HepG2 (cell line): ENCODE data around the gene FZD7. TPM values are rescaled to one million over a fixed set of nuclear protein-coding genes. Genes with fewer than 3 reads are reported as not detected.

Experiments used
- ATAC-seq: fragments of 200-7000 bp; cut with Tn5 transposase; 3 replicates; pipeline ENCODE4 v1.9.1; 2020; ENCODE audit warnings: mild to moderate bottlenecking, moderate library complexity
- Bru-seq: library from RNA; stranded (reverse); fragments of 400-500 nt; gene quantifications from one replicate; lab custom pipeline; 2021; lab: Mats Ljungman, UMichigan
- BruChase-seq, 2 experiments: library from RNA; stranded (reverse); fragments of 400-500 nt; gene quantifications; one replicate each; lab custom pipeline; 2021; lab: Mats Ljungman, UMichigan
- BruUV-seq: library from RNA; stranded (reverse); fragments of 400-500 nt; replicated peaks from 2 replicates; lab custom pipeline; 2021; lab: Mats Ljungman, UMichigan
- CTCF ChIA-PET: fragments of 300-600 bp; formaldehyde crosslinking; extraction: SDS; loops from one replicate; lab custom pipeline; 2021; ENCODE audit warnings: low total read pairs, inconsistent platforms, low intra/inter-chr PET ratio; lab: Yijun Ruan, JAX
- POLR2A ChIA-PET: fragments of 350-600 bp; sonication (Branson Sonifier 250); formaldehyde crosslinking; loops from one replicate; lab custom pipeline; 2020; ENCODE audit warnings: antibody characterized with exemption, inconsistent platforms; lab: Yijun Ruan, JAX
- DNase-seq: peaks from one replicate; pipeline ENCODE4 v3.0.0-alpha.2; 2015; ENCODE audit warnings: low spot score
- FAIRE-seq: peaks from 3 replicates; lab custom pipeline; 2011; peaks lifted over from hg19 to GRCh38; lab: Jason Lieb, UNC
- H2AFZ ChIP-seq: one replicate; pipeline ENCODE4 v1.6.1; 2011; ENCODE audit warnings: low read length, inconsistent platforms
- H3K27ac ChIP-seq: fragments of 300-600 bp; 3 replicates; pipeline ENCODE4 v1.8.0; 2011; ENCODE audit warnings: mixed run types, mild to moderate bottlenecking, mixed read lengths, low read length, inconsistent platforms; ENCODE audit not compliant: insufficient read depth; ENCODE audit errors: extremely low read length
- H3K27me3 ChIP-seq, 2 experiments: fragments of 200-600 bp in 1 of 2; 2 replicates in 1 of 2; 3 replicates in 1 of 2; pipeline versions ENCODE4 v1.6.0 to v1.8.0; 2011; ENCODE audit warnings: low read length in 2 of 2, mild to moderate bottlenecking in 2 of 2, moderate library complexity in 2 of 2, inconsistent platforms in 1 of 2; ENCODE audit not compliant: insufficient read depth in 2 of 2, control insufficient read depth in 1 of 2
- H3K36me3 ChIP-seq, 2 experiments: fragments of 200-600 bp in 1 of 2; replicated peaks in 1 of 2; 2 replicates in 1 of 2; 3 replicates in 1 of 2; pipeline versions ENCODE4 v1.5.1 to v1.8.0; 2011; ENCODE audit warnings: low read length in 2 of 2, inconsistent platforms in 1 of 2; ENCODE audit not compliant: insufficient read depth in 2 of 2, control insufficient read depth in 1 of 2
- H3K4me1 ChIP-seq: 2 replicates; pipeline ENCODE4 v1.5.1; 2012; ENCODE audit warnings: low read length, inconsistent platforms; ENCODE audit not compliant: insufficient read depth
- H3K4me2 ChIP-seq: 2 replicates; pipeline ENCODE4 v1.6.0; 2011; ENCODE audit warnings: low read depth, low read length, inconsistent platforms
- H3K4me3 ChIP-seq, 3 experiments: fragments of 200-600 bp in 1 of 3; sonication (generic), shearing (Covaris generic) in 1 of 3; replicated peaks in 1 of 3; 2 replicates each; pipeline ENCODE4 v1.5.1; 2011 to 2016; ENCODE audit warnings: low read length in 3 of 3, inconsistent platforms in 2 of 3, low read depth in 2 of 3, mild to moderate bottlenecking in 2 of 3, control low read depth in 1 of 3, mixed read lengths in 1 of 3; ENCODE audit not compliant: insufficient read depth in 1 of 3
- H3K79me2 ChIP-seq: one replicate; pipeline ENCODE4 v1.6.1; 2011; ENCODE audit warnings: low read length, inconsistent platforms; ENCODE audit not compliant: insufficient read depth
- H3K9ac ChIP-seq: 2 replicates; pipeline ENCODE4 v1.6.0; 2011; ENCODE audit warnings: mild to moderate bottlenecking, low read depth, low read length, inconsistent platforms; ENCODE audit not compliant: insufficient read depth
- H3K9me3 ChIP-seq: 2 replicates; pipeline ENCODE4 v1.5.1; 2012; ENCODE audit warnings: mild to moderate bottlenecking, low read length
- H4K20me1 ChIP-seq: 2 replicates; pipeline ENCODE4 v1.6.0; 2011; ENCODE audit warnings: inconsistent platforms, mild to moderate bottlenecking, low read length, moderate library complexity; ENCODE audit not compliant: insufficient read depth
- HIVEP1 ChIP-seq: sonication (generic); formaldehyde crosslinking; IDR thresholded peaks from 2 replicates; pipeline ENCODE4 v1.4.0; 2020; ENCODE audit warnings: mild to moderate bottlenecking, missing genetic modification reagents
- NFE2 ChIP-seq: sonication (generic); formaldehyde crosslinking; IDR thresholded peaks from 2 replicates; pipeline ENCODE4 v1.4.0; 2020; ENCODE audit warnings: missing genetic modification reagents
- SETDB1 ChIP-seq: sonication (generic); formaldehyde crosslinking; IDR thresholded peaks from 2 replicates; pipeline ENCODE4 v1.5.1; 2020; ENCODE audit warnings: missing genetic modification reagents, mild to moderate bottlenecking, borderline replicate concordance
- SYNCRIP ChIP-seq: fragments of 200-400 bp; formaldehyde crosslinking; IDR thresholded peaks from 2 replicates; pipeline ENCODE4 v1.6.1; 2018; ENCODE audit warnings: mild to moderate bottlenecking, low read depth, low read length; ENCODE audit not compliant: insufficient read depth
- XBP1 ChIP-seq: sonication (generic); formaldehyde crosslinking; IDR thresholded peaks from 2 replicates; pipeline ENCODE4 v1.5.0; 2020; ENCODE audit warnings: missing genetic modification reagents
- ZFAT ChIP-seq: sonication (generic); formaldehyde crosslinking; conservative IDR thresholded peaks from 2 replicates; pipeline ENCODE4 v1.8.1; 2023; ENCODE audit warnings: missing genetic modification reagents, inconsistent platforms
- ZNF496 ChIP-seq: sonication (generic); formaldehyde crosslinking; IDR thresholded peaks from 2 replicates; pipeline ENCODE4 v1.8.1; 2023; ENCODE audit warnings: mild to moderate bottlenecking, moderate library complexity, missing genetic modification reagents; ENCODE audit not compliant: insufficient replicate concordance
- WGBS: methylation state at CpG from one replicate; pipeline ENCODE4 v1.1.6; 2017; ENCODE audit warnings: low lambda C conversion rate; 5-methylcytosine and 5-hydroxymethylcytosine counted together
- in situ Hi-C: cut with HindIII; loops from 2 replicates; pipeline ENCODE4 v1.10.0; 2017; ENCODE audit warnings: low pct_unique_long_range_greater_than_20kb; ENCODE audit not compliant: extremely low pct_ligation_motif_present
- intact Hi-C: fragments of 100-400 bp; cut with micrococcal nuclease; formaldehyde crosslinking; loops from one replicate; pipeline ENCODE4 v1.10.0; 2022; ENCODE audit not compliant: unreplicated experiment
- long read RNA-seq, 2 experiments: library from RNA in 1 of 2; library from polyadenylated mRNA in 1 of 2; stranded (forward) in 1 of 2; unstranded in 1 of 2; transcript quantifications; one replicate each; pipeline ENCODE4 v2.0.0, GENCODE V29; 2019 to 2022
- polyA minus RNA-seq, 3 experiments: library from RNA; depleted of rRNA, polyadenylated mRNA; stranded (reverse); fragments of >200 nt; gene quantifications; 2 replicates each; pipeline ENCODE4 v1.2.3, GENCODE V29; 2011; ENCODE audit warnings: low replicate concordance in 1 of 3
- polyA plus RNA-seq, 8 experiments: library from polyadenylated mRNA; depleted of rRNA in 3 of 8; stranded (reverse) in 7 of 8; unstranded in 1 of 8; fragments of >200 nt; fragmentation: Illumina TruSeq in 4 of 8; extraction: Trizol in 4 of 8; gene quantifications; 2 replicates each; pipeline versions ENCODE4 v1.2.1 to v1.2.3, GENCODE V29; 2011 to 2016; ENCODE audit warnings: low read depth in 4 of 8, missing spikeins in 1 of 8, mixed read lengths in 1 of 8; ENCODE audit not compliant: insufficient read depth in 1 of 8
- total RNA-seq, 5 experiments: library from RNA; depleted of rRNA; stranded (reverse); fragments of >200 nt; fragmentation: Illumina TruSeq; extraction: Trizol; gene quantifications; 2 replicates each; pipeline ENCODE4 v1.2.3, GENCODE V29; 2016; ENCODE audit warnings: low read depth in 1 of 5
- TF ChIP-seq, protein P1 (sequence below): sonication (generic); formaldehyde crosslinking; IDR thresholded peaks from 2 replicates; pipeline ENCODE4 v1.4.0; 2020; ENCODE audit warnings: missing genetic modification reagents
- TF ChIP-seq, protein P2 (sequence below): IDR thresholded peaks from 2 replicates; pipeline ENCODE4 v1.6.1; 2016; ENCODE audit warnings: low read depth
- TF ChIP-seq, protein P3 (sequence below): sonication (generic); formaldehyde crosslinking; IDR thresholded peaks from 2 replicates; pipeline ENCODE4 v1.4.0; 2020; ENCODE audit warnings: missing genetic modification reagents
- TF ChIP-seq, protein P4 (sequence below): sonication (generic); formaldehyde crosslinking; IDR thresholded peaks from 2 replicates; pipeline ENCODE4 v1.4.0; 2020; ENCODE audit warnings: missing genetic modification reagents, borderline replicate concordance

Gene FZD7
- total RNA-seq (2016; rRNA removed; fragmentation: Illumina TruSeq; extraction: Trizol) (0.13 TPM in 1 of 2 replicates, not detected in the other), polyA plus RNA-seq (2011; rRNA removed) (0.38 and 0.48 TPM in 2 replicates), polyA minus RNA-seq (2011; rRNA and poly(A)+ RNA removed; ENCODE audit: low replicate concordance) (3.7 and 9.1 TPM in 2 replicates), Bru-seq, nascent RNA (percentile 26 among the genes with signal in this experiment), BruChase-seq, experiment 1, labeled RNA remaining after a 6-hour chase (percentile 43 among the genes with signal in this experiment), BruChase-seq, experiment 2, labeled RNA remaining after a 2-hour chase (percentile 44 among the genes with signal in this experiment)
- total RNA-seq (2016; cell fraction: cytosol; rRNA removed; fragmentation: Illumina TruSeq; extraction: Trizol; ENCODE audit: low read depth) = not detected in 2 replicates
- 0.06 and 0.24 TPM in 2 replicates for total RNA-seq (2016; cell fraction: insoluble cytoplasmic fraction; rRNA removed; fragmentation: Illumina TruSeq; extraction: Trizol)
- total RNA-seq (2016; cell fraction: membrane; rRNA removed; fragmentation: Illumina TruSeq; extraction: Trizol) = 0.03 TPM in 1 of 2 replicates, not detected in the other
- 0.19 and 0.31 TPM in 2 replicates for total RNA-seq (2016; cell fraction: nucleus; rRNA removed; fragmentation: Illumina TruSeq; extraction: Trizol)
- polyA plus RNA-seq (2011; cell fraction: cytosol; rRNA removed) = 0.50 and 0.70 TPM in 2 replicates
- polyA plus RNA-seq (2011; cell fraction: nucleus; rRNA removed) = 0.87 and 1.0 TPM in 2 replicates
- polyA plus RNA-seq (2012) = 0.68 and 1.2 TPM in 2 replicates
- polyA plus RNA-seq (2016; cell fraction: cytosol; fragmentation: Illumina TruSeq; extraction: Trizol; ENCODE audit: low read depth) = not detected in 2 replicates
- polyA plus RNA-seq (2016; cell fraction: insoluble cytoplasmic fraction; fragmentation: Illumina TruSeq; extraction: Trizol; ENCODE audit: low read depth) = 0.05 and 0.09 TPM in 2 replicates
- polyA plus RNA-seq (2016; cell fraction: membrane; fragmentation: Illumina TruSeq; extraction: Trizol; ENCODE audit: low read depth) = 0.03 TPM in 1 of 2 replicates, not detected in the other
- polyA plus RNA-seq (2016; cell fraction: nucleus; fragmentation: Illumina TruSeq; extraction: Trizol; ENCODE audit: insufficient read depth, low read depth) = 0.27 and 0.42 TPM in 2 replicates
- polyA minus RNA-seq (2011; cell fraction: cytosol; rRNA and poly(A)+ RNA removed) = 1.2 and 1.5 TPM in 2 replicates
- polyA minus RNA-seq (2011; cell fraction: nucleus; rRNA and poly(A)+ RNA removed) = 0.75 and 0.77 TPM in 2 replicates
- long read RNA-seq, experiment 1 = 0 reads
- long read RNA-seq, experiment 2, partial matches to known transcripts = 0 of 3 reads
- long read RNA-seq, experiment 2, other reads (novel, unspliced or antisense) = 0 of 3 reads

DNA sequence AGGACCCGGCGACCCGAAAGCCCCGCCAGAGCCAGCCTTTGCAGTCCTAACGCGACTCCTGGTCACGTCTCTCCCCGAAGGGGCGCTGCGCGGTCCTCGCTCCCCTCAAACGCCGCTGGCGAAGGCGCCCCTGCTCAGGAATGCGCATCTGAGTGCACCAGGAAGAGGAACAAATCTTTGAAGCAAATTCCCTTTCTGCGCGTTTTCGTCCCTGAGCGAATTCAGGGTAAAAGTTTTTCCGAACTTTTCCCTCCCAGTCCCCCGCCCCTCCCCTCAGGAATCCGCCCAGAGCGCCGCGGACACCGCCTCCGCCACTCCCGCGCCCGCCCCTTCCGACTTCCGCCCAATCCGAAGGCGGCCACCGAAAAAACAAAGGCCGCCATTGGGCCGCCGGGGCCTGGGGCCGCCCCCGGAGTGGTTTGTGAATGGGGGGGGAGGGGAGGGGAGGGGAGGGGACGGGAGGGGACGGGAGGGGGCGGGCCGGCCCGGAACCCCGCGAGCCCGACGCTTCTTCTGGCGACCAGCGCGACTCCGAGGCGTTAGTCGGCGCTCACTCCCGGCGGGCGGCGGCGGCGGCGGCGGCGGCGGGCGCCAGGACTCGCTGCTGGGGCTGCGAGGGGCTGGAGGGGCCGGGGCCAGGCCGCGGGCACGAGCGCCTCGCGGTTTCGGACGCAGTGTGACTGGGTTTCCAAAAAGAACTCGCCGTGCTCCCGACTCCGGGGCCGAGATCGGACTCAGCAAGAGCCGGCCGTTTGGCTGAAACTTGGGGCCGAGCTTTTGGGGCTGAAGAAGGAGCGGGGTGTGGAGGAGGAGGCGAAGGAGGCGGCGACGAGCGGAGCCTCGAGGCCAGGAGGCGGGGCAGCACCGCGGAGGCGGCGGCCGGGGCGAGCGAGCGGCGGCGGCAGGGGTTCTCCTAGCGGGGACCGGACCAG lies at the start of gene FZD7:
Gene FZD7, plus strand, starts transcription at position 539 of the 932 bp plus-strand sequence. CDS start 793 bp downstream, outside the sequence.
- no peak for FAIRE-seq
- Histone ChIP-seq H3K4me2 (peak within 1 kb of the TSS; percentile 100), H3K9me3 (no peaks in the 10 kb centered on the region), H3K9ac (peak within 1 kb of the TSS; percentile 44; the same call in 1 of the 2 replicates), H4K20me1 (no peaks in the 10 kb centered on the region), H2AFZ (peak within 1 kb of the TSS; percentile 91), H3K79me2 (no peaks in the 10 kb centered on the region), H3K4me1 (peaks cover 14% of the 10 kb centered on the region), H3K27me3 (peaks cover 2 to 49% of the 10 kb centered on the region in 2 experiments; a peak in 4 of 5 replicates), H3K36me3 (no peaks in the 10 kb centered on the region), H3K4me3 (peak within 1 kb of the TSS; percentile 58 to 86 (median 72)), H3K27ac (no peak within 1 kb of the TSS)
- peak; percentile 89 for ATAC-seq
- WGBS = under 1% methylated on average over 93 of the region's 109 CpGs
- no TSS peak for BruUV-seq
- DNase-seq = peak; percentile 75
- in situ Hi-C loops (no loop called here), intact Hi-C loops (no loop called here)
- CTCF ChIA-PET = no interaction called here
- POLR2A ChIA-PET = no interaction called here
- TF ChIP-seq SYNCRIP (no peak), XBP1 (CRISPR knock-in tag) (no peak), ZNF496 (CRISPR knock-in tag) (no peak), NFE2 (CRISPR knock-in tag) (no peak), ZFAT (CRISPR knock-in tag) (no peak), HIVEP1 (CRISPR knock-in tag) (peak; percentile 29; the same call in 1 of the 2 replicates), SETDB1 (CRISPR knock-in tag) (no peak)
- TF ChIP-seq, protein P1, sequence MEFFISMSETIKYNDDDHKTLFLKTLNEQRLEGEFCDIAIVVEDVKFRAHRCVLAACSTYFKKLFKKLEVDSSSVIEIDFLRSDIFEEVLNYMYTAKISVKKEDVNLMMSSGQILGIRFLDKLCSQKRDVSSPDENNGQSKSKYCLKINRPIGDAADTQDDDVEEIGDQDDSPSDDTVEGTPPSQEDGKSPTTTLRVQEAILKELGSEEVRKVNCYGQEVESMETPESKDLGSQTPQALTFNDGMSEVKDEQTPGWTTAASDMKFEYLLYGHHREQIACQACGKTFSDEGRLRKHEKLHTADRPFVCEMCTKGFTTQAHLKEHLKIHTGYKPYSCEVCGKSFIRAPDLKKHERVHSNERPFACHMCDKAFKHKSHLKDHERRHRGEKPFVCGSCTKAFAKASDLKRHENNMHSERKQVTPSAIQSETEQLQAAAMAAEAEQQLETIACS (CRISPR knock-in tag) = peak; percentile 58
- TF ChIP-seq, protein P2, sequence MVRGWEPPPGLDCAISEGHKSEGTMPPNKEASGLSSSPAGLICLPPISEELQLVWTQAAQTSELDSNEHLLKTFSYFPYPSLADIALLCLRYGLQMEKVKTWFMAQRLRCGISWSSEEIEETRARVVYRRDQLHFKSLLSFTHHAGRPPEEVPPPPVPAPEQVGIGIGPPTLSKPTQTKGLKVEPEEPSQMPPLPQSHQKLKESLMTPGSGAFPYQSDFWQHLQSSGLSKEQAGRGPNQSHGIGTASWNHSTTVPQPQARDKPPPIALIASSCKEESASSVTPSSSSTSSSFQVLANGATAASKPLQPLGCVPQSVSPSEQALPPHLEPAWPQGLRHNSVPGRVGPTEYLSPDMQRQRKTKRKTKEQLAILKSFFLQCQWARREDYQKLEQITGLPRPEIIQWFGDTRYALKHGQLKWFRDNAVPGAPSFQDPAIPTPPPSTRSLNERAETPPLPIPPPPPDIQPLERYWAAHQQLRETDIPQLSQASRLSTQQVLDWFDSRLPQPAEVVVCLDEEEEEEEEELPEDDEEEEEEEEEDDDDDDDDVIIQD (CRISPR knock-in tag) = no peak
- TF ChIP-seq, protein P3, sequence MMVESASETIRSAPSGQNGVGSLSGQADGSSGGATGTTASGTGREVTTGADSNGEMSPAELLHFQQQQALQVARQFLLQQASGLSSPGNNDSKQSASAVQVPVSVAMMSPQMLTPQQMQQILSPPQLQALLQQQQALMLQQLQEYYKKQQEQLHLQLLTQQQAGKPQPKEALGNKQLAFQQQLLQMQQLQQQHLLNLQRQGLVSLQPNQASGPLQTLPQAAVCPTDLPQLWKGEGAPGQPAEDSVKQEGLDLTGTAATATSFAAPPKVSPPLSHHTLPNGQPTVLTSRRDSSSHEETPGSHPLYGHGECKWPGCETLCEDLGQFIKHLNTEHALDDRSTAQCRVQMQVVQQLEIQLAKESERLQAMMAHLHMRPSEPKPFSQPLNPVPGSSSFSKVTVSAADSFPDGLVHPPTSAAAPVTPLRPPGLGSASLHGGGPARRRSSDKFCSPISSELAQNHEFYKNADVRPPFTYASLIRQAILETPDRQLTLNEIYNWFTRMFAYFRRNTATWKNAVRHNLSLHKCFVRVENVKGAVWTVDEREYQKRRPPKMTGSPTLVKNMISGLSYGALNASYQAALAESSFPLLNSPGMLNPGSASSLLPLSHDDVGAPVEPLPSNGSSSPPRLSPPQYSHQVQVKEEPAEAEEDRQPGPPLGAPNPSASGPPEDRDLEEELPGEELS (CRISPR knock-in tag) = no peak
- TF ChIP-seq, protein P4, sequence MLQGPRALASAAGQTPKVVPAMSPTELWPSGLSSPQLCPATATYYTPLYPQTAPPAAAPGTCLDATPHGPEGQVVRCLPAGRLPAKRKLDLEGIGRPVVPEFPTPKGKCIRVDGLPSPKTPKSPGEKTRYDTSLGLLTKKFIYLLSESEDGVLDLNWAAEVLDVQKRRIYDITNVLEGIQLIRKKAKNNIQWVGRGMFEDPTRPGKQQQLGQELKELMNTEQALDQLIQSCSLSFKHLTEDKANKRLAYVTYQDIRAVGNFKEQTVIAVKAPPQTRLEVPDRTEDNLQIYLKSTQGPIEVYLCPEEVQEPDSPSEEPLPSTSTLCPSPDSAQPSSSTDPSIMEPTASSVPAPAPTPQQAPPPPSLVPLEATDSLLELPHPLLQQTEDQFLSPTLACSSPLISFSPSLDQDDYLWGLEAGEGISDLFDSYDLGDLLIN (CRISPR knock-in tag) = no peak
